GM18867 (cell line): ENCODE results near the gene PHGDH.
"Not testable (repeated sequence)": the region's sequence is repeated elsewhere in the genome, so short reads cannot be mapped to it uniquely, and the experiment has no call there.

Source experiments
- ATAC-seq: cut with Tn5 transposase; IDR thresholded peaks from one replicate; pipeline ENCODE4 v1.9.1; 2021; ENCODE audit warnings: mild to moderate bottlenecking, moderate library complexity; ENCODE audit not compliant: unreplicated experiment

PHGDH gene

DNA sequence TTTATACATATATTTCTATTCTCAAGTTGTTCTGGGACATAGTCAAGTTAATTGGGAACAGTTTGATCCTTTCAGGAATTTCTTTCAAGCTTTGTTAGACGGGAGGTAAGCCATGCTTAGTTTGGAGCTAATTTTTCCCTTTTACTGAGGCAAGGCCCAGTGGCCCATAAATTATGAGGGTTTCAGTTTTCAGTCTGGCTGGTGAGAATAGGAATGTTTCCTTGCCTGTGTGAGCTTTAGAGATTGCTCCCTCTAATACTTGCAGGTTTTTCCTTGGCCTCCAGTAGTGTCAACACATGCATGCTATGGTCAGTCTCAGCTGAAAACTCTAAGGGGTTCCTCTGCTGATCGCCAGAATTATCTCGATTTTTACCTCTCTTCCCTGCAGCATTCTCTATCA lies 14.1 kb upstream of the PHGDH start:
- no peak for ATAC-seq

DNA sequence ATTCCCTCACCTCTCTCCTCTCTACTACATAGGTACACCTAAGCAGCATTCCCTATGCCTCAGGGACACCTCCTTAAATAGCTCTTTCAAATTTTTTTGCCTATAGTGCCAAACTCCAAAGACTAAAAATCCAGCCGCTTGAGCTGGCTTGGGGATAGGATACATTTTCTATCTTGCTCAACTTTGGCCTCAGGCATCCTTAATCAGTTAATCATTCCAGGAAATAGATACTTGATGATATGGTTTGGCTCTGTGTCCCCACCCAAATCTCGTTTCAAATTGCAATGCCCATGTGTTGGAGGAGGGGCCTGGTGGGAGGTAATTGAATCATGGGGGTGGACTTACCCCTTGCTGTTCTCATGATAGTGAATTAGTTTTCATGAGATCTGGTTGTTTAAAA lies 11.4 kb upstream of the PHGDH start:
- ATAC-seq: no peak

DNA sequence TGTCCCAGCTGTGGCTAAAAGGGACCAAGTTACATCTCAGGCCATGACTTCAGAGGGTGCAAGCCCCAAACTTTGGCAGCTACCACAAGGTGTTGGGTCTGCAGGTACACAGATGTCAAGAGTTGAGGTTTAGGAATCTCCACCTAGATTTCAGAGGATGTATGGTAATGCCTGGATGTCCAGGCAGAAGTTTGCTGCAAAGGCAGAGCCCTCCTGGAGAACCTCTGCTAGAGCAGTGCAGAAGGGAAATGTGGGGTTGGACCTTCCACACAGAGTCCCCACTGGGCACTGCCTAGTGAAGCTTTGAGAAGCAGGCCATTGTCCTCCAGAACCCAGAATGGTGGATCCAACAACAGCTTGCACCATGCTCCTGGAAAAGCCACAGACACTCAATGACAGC lies 10.1 kb upstream of the PHGDH start:
- no peak for ATAC-seq

DNA sequence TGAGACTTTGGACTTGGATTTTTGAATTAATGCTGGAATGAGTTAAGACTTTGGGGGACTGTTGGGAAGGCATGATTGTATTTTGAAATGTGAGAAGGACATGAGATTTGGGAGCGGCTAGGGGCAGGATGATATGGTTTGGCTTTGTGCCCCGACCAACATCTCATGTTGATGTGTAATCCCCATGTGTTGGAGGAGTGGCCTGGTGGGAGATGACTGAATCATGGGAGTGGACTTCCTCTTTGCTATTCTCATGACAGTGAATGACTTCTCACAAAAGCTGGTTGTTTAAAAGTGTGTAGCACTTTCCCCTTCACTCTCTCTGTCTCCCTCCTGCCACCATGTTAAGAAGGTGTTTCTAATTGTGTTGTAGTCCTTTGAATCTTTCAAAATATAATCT lies 9.3 kb upstream of the PHGDH start:
- no peak for ATAC-seq

DNA sequence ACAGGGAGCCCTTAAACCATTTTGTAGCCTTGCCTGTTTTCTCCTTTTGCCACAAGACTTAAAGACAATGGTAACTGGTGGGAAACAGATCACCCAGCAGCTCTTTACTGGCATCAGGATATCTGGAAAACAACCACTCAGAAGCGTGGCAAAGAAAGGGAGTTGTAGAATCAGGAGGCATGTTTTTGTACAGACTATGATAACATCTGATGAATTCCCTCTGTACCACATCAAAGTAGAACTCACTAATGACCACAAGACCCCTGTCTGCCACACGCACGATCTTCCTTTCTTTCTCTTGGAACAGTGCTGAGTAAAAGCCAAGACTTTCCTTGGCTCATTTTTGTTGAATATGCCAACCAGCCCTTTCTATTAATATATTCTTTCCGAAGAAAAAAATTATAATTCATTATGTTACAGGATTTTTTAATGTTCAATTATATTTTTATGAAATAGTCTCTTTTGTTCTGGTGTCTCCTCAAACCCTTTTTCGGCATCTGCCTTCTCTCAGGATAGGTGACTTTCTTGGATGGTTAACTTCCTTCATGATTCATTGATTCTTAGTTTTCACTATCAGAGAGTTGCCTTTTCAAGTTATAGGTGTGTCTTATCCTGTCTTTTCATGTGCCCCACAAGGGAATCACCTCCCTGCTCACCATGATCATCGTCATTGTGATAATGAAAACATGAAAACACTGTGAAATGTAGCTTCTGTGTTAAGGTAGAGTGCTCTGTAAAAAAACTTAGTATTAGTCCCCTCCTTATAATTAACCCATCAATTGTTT lies 7.9 kb upstream of the PHGDH start:
- ATAC-seq: no peak

DNA sequence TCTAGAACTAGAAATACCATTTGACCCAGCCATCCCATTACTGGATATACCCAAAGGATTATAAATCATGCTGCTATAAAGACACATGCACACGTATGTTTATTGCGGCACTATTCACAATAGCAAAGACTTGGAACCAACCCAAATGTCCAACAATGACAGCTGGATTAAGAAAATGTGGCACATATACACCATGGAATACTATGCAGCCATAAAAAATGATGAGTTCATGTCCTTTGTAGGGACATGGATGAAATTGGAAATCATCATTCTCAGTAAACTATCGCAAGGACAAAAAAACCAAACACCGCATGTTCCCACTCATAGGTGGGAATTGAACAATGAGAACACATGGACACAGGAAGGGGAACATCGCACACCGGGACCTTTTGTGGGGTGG lies 5.1 kb upstream of the PHGDH start:
- ATAC-seq: not testable (repeated sequence)

DNA sequence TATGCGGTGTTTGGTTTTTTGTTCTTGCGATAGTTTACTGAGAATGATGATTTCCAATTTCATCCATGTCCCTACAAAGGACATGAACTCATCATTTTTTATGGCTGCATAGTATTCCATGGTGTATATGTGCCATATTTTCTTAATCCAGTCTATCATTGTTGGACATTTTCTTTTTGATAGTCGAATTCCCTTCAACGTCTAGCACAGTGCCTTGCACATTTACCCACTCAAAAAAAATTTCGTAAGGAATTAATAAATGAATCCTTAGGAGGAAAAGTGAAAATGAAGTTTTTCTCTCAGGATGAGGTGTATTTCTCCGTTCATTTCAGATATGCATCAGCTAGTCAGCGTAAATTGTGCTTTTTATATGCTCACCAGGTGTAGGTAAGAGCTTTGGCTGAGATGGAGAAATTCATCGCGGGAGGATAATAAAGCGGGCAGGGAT lies 354 bp upstream of the PHGDH start:
- ATAC-seq: not testable (repeated sequence)

DNA sequence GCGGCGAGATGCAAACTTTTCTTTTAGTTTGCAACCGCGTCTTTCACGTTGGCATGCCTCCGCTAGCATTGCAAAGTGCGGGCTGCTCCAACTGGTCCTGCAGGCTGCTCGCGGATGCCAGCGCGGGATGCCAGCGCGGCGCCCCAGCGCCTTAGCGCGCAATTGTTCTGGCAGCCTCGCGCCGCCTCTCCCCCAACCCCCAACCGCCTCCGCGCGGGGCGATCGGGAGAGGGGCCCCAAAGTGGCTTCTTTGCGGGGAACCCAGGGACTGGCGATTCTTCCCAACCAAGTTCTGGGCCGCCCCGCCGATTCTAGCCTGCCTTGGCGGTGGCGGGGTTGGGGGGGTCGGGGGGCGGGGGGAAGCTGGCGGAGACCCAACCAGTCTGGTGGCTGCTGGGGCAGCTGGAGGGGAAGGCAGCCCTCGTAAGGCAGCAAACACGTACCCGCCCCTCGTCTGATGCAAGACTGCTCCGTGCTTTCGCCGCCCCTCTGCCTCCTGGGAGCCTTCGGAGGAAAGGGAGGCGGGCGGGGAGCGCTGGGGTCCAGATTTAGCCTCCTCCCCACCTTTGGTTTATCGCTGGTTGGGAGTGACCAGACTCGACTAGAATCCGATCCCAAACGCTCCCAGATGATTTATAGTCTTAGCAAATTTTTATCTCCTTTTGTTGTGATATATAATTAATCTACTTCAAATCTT lies 756 bp downstream of the PHGDH start:
- no peak for ATAC-seq

DNA sequence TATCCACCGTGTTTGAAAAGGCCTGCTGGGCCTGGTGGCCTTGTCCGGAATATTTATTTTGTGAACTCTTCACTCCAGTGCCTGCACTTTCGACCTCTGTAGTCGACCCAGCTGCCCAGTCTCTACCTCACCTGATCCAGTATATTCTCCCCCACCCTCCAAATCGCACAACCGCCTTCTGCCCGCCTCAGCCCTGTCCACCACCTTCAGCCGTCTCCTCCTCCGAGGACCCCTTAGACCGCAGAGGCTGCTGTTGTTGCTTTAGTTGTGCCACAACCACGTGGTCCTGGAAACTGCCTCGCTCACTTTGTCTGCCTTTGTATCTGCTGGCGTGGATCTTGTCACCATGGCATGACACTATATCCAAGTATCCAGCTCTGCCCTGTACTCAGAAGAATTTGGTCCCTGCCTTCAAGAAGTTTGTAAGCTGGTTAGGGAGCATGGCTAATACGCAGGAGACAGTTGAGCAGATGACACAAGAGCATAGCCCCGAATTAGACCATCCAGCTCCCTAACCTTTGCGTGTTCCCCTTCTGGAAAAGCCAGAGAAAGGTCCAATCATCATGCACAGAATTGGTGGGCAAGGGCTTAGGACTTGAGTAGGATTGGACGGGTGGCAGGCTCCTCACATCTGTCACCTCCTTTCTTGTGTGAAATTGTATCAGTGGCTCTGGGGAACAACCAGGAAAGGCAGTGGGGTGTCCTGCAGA lies 1.5 kb downstream of the PHGDH start:
- no peak for ATAC-seq

DNA sequence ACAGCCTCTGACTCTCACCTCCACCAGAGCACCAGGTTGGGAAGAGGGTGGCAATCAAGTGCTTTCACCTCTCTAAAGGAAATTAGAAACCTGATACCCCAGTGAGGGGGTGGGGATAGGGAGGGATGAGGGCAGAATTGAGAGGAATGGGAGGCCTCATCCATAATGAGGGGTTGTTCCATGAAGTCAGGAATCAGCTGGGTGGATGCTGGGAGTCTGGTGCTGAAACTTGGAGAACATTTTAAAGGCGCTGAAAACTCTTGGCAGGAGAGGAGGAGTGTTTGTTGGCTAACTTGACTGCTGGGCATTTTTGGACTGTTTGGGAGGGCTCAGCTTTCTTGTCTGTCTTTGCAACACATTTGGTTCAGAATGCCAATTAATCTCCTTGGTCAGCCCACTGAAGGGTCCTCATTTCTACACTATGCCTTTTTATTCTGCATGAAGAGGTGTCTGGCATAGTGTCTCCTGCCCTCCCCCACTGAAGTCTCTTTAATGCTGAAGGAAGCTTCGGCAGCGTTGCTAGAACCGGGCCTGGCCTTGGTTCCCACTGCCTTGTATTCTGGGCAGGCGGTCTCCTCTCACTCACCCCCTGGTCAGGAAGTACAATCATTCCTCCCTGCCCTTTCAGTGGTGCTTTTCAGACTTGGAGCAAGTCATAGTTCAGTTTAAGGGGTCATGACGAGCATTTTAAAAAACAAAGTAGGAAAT lies 2.2 kb downstream of the PHGDH start:
- ATAC-seq: no peak

DNA sequence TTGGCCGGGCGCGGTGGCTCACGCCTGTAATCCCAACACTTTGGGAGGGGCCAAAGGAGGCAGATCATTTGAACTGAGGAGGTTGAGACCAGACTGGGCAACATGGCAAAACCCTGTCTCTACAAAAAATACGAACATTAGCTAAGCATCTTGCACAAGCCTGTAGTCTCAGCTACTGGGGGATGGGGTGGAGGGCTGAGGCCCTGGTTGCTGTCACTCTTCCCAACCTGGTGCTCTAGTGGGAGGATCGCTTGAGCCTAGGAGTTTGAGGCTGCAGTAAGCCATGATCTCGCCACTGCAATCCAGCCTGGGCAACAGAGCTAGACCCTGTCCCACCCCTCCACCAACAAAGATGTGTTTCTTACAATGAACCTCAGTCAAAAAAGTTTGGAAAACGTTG lies 2.8 kb downstream of the PHGDH start:
- no peak for ATAC-seq

DNA sequence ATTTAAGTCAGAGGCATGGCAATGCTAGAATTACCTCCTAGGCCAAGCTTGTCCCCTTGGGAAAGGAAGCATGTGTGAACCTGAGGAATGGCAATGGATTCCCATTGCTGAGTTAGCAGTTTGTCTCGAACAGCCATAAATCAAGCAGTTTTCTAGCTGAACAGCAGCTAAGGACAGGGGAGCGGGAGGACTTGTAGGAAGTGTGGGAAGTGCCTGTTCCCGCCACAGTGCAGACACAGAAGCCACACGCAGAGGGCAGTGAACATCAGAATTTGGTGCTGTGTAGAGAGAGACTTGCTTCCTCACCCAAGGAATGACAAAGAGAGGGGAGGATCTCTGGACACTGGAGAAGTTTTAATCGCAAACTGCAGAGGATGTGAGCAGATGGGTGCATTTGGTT lies 3.8 kb downstream of the PHGDH start:
- ATAC-seq: no peak

DNA sequence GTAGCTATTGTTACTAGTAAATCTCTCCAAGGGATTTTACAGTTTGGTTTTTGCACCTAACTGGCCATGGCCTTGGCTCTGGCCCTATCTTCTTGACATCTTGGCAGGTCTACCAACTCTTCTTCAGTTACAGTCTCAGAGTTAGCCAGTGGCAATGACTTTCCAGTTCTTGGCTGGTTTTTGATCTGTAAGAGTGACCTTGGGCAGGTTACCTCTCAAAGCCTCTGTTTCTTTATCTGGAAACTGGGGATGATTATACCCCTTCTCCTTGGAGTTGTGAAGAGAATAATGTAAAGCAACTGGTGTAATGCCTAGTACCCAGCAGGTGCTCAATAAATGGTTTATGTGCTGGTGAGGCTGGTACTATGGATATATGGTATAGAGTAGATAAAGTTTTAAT lies 6.7 kb downstream of the PHGDH start:
- no peak for ATAC-seq

DNA sequence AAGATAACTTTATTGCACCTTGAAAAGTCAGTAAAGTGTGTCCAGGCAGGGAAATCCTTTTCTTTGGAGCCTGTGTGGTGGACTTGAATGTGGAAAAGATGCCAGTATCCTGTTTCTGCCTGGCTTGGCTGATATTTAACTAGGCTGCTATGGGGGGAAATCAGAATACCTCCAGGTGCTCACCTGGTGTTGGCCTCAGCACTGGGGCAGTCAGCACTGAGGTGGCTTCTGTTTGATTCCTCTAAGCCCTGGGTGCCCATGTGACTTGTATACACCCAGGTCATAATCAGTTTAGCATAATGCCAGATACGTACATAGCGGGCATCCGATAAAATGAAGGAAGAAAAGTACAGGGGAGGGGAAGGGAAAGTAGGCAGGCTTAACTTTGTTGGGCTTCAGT lies 7.2 kb downstream of the PHGDH start:
- no peak for ATAC-seq

DNA sequence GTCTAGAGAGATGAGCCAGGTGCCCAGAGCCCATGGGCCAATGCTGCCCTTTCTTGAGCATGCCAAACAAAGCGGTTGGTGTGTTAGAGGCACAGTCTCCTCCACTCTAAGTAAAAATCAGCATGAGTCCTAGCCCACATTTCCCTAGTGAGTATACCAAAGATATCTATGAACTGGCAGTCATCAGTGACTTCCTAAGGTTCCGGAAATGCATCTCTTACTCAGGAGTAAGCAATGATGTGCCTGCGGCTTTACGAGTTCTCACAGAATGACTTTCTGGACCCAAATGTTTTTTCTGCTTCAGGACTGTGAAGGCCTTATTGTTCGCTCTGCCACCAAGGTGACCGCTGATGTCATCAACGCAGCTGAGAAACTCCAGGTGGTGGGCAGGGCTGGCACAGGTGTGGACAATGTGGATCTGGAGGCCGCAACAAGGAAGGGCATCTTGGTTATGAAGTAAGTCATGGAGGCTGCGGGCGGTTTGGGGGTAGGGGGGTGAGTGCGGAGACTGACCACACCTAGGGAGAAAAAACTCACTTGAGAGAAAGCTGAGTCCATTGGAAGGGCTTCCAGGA lies 9.2 kb downstream of the PHGDH start:
- no peak for ATAC-seq

DNA sequence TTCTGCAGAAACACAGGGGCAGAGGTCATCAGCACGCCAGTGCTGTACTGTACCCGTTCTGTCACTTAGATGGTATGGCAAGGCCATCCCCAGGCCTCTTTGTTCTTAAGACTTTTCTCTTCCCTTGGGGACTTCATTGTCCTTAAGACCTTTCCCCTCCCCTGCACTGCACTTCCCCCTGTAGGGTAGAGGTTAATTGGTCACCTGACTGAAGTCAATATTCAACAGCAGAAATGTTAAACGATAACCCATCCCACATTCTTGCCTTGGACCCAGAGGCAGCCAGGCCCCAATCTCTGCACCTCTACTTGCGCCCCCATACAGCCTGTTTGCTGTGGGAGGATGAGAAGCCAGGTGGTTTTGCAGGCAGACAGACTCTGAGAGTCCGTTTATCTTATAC lies 10.2 kb downstream of the PHGDH start:
- ATAC-seq: no peak

DNA sequence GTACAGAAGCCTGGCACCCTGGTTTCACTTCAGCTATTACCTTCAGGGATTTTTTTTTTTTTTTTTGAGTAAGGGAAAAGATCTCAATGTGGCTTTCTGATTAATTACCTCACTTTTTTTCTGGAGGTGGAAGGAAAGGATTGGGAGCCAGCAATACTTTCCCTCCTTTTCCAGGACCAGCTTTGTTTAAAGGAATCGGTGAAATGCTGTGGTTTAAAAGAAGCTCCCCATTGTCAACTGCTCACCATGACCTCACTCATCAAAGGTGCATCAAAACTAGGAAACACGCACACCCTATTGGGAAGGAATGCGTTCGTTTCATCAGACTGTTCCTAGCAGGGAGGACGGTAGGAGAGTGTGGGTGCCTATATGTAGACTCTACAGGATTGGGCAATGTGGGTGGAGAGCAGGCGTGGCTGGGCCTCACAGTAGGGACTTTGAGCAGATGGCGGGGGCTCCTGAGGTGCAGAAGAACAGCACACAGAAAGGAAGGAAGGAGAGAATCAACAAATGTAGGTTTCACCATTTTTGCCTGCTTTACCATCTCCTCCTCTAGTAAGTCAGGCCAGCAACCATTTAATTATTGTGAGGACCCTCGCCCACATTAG lies 13.0 kb downstream of the PHGDH start:
- no peak for ATAC-seq

DNA sequence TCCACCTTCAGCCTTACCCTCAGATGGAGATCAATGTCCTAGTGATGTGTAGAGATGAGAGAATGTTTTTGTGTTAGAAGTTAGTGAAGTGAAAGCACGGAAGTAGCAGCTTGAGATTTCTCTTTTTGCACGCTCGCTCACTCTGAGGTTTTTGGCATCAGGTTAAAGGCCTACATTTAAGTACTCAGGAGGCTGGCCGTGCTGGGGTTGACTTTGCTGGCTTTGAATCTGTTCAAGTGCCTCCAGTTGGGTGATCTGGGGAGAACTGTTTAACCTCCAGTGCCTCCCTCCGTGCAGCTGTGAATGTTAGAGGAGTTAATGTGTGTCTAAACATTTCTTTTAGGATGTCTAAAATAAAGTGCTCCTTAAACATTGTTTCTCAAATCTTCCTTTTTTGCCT lies 13.9 kb downstream of the PHGDH start:
- no peak for ATAC-seq

DNA sequence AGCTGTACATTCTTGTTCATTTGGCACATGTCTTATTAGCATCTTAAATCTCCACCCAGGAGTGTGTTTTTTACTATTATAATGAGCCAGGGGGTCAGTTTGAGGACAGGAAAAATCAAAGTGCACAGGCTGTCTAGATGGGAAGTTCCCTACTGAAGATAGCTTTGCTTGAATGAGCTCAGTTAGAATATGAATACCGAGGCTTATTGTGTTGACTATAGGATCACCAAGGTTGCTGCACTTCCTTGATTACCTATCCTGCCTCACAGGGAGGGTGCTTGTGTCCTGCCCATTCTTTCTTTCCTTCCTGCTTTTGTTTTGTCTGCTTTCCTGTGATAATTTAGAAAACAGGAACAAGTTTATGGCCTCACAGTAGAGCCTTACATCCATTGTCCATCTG lies 16.3 kb downstream of the PHGDH start:
- no peak for ATAC-seq

DNA sequence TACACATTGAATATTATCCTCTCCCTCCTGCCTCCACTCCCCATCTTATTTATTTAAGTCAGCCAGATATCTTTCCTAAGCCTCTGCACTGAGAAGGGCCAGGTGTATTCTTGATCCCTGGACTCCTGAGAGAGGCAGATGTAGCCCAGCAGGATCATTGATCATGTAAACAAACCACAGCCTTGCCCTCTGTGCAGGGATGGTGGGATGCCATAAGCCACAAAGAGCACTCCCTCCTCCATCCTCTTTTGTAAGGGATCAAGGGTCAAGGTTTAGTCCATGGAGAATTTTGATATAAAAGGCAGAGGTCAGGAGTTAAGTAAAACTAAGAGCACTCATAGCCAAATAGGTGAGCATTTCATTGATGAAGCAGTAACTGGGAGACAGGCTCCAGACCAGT lies 17.3 kb downstream of the PHGDH start:
- ATAC-seq: no peak

DNA sequence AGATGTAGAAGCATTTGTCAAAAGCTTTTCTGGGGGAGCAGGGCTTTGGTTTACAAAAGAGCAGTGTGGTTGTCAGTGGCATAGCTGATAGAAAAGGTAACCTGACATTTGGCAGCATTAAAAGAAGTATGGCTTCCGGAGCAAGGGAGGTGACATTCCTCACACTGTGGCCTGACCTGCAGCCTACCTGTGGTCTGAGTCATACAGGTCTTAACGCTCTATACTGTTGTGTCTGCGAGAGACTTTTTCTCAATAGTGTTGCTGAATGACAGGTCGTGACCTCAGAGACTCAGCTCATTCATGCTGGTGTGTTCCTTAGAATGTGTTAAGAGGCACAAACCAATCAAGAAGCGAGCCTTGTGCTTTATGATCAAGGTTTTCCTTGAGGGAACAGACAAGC lies 19.3 kb downstream of the PHGDH start:
- ATAC-seq: no peak
